ENCODE data around the gene NFKBIB.
A peak's percentile ranks its signal among the peaks of the same experiment; 100 is the strongest.
"Not testable (repeated sequence)": the region's sequence is repeated elsewhere in the genome, so short reads cannot be mapped to it uniquely, and the experiment has no call there.

Gene NFKBIB, protein sequence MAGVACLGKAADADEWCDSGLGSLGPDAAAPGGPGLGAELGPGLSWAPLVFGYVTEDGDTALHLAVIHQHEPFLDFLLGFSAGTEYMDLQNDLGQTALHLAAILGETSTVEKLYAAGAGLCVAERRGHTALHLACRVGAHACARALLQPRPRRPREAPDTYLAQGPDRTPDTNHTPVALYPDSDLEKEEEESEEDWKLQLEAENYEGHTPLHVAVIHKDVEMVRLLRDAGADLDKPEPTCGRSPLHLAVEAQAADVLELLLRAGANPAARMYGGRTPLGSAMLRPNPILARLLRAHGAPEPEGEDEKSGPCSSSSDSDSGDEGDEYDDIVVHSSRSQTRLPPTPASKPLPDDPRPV

DNA sequence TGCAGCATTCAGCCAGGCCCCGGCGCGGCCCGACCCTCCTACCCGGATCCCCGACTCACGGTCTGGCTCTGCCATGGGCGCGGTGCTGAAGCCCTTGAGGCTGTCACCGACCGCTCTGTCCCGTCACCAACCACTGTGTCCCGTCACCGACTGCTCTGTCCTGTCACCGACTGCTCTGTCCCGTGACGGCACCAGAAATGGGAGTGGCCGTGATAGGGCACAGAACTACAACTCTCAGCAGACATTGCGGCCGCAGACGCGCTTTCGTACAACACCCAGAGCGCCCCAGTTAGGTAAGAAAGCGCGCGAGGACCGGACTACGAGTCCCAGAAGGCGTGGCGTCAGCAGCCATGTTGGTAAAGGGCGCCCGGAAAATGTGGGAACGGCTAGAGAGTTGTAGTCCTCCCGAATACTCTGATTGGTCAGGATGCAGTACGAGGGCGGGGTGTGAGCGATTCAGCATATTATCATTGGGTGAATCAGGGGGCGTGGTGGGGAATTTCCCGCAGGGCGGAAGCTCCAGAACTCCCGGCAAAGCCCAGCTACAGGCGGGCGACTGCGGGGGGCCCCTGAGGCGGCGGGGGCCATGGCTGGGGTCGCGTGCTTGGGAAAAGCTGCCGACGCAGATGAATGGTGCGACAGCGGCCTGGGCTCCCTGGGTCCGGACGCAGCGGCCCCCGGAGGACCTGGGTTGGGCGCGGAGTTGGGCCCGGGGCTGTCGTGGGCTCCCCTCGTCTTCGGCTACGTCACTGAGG, at the start of gene NFKBIB, which contains the start of gene SIRT2:
TSS of gene NFKBIB (plus strand) at position 523 of the 755 bp plus-strand sequence. CDS start at position 587, 64 bp downstream.
TSS of gene SIRT2 (minus strand) at position 172 of the 755 bp plus-strand sequence. CDS start at position 75, 97 bp downstream.
- DNase-seq (ENCODE audit: low read depth in 4 of 4, low spot score in 1 of 4), result peak; percentile 91 to 98 (median 96)

DNA sequence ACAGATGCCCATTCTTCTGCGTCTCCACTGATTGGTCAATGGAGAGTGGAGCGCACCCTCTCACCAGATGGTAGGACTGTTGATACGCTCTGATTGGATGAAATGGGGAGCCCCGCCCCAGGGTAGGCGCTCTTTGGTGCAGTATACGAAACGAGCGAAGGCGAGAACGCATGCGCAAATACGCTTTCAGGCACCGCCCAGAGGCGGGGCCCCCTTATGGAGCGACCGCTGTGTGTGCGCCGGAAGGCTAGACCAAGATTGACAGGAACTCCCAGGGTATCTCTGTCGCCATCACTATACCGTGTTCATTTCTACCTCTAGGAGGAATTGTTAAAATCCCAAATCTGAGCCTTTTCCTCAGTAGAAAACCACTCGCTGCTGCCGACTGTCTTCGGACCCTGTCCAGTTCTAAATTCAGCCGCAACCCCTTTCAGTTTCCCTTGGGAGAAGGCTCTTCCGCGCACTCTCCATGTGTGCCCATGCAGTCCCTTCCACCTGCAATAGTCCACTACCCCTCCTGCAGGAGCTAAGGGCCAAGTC, 49.3 kb upstream of the NFKBIB start:
- peak in 3 of 4 experiments; percentile 91 to 98 (median 96) for DNase-seq (ENCODE audit: low read depth in 4 of 4, low spot score in 1 of 4)

DNA sequence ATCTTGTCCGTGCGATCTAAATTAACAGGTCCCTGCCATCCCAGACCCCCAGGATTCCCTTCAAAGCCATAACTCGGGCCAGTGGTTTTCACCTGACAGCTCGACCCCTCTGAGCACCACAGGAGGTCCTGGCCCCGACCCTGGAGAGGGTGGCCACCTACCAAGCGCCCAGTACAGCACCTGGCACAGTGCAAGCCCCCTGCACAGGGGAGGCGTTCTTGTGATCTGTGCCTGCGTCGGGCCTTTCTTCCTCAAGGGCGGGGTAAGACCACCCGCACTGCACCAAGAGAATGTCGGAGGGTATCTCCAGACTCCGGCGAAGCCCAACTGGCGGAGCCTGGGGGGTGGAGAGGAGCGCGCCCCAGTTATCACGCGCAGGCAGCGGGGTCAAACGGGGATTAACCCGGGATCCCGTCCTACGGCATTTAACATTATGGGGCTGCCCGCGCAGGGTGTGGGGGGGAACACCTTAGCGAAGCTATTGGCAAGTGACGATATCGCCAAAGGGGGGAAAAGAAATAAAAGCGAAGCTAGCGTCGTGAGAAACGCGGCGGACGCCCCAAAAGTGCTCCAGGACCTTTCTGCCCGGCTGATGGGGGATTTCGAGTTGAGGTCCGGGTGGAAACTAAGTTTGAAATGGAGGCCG, 48.7 kb upstream of the NFKBIB start:
- no peak for DNase-seq (ENCODE audit: low read depth in 4 of 4, low spot score in 1 of 4)

DNA sequence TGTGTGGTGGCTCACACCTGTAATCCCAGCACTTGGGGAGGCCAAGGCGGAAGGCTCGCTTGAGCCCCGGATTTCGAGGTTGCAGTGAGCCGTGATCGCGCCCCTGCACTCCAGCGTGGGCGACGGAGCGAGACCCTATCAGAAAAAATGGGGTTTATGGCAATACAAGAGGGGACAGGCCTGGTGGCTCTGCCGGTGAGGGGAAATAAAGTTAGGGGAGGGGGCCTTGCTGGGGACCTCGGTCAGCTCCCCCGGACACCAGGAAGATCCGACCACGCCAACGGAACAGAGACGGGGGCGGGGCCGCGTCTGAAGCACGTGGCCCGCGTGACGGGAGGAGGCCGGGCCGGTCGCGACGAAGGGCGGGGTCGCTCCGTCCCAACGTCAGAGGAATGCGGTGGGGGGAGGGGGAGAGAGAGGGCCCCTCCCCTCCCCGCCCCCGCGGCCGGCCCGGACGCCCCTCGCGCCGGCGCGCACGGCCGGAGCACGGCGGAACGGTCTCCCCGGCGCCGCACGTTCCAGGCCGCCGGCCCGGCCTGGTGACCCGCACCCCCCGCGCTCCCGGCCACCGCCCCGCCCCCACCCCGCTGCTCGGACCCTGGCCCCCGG, 48.0 kb upstream of the NFKBIB start:
- peak; percentile 83 to 91 (median 86) for DNase-seq (ENCODE audit: low read depth in 4 of 4, low spot score in 1 of 4)

DNA sequence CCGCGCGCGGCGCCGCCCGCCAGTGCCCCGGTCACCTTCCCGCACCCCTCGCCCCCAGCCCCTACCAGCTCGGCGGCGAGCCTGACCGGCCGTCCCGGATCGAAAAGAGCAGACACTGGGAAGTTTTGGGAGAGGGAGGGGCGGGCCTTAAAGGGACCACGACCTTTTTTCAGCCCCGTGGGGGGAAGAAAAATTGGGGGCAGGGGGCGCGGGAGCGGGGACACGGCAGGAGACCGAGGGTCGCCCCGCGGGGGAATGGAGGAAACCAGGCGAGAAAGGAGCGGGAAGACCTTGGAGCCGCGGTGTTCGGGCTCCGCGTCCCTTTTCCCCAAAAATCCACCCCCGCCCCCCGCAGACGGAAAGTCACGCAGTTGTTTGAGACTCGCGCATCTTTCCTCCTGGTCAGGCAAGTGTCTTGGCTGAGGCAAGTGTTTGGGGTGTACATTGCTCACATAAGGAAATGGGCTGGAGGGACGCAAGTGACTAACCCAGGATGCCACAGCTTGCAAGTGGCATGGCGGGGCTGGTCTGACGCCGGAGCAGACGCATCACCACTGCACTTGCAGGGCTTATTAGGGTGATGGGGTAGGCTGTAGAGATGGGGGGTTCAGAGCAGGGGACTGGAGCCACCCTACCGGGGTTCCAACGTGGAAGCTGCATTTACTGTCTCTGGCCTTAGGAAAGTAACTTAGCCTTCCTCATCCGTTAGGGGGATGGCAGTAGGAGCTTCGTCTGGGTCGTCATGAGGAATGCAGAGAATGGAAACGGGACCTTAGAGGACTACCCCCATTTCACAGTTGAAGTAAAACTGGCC, 47.3 kb upstream of the NFKBIB start:
- DNase-seq (ENCODE audit: low read depth in 4 of 4, low spot score in 1 of 4), result no peak

DNA sequence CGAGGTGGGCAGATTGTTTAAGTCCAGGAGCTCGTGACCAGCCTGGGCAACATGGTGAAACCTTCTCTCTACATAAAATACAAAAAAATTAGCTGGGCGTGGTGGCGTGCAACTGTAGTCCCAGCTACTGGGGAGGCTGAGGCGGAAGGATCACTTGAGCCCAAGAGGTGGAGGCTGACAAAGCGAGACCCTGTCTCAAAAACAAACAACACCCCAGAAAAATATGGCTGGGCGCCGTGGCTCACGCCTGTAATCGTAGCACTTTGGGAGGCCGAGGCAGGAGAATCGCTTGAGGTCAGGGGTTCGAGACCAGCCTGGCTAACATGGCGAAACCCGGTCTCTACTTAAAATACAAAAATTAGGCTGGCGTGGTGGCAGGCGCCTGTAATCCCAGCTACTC, 46.6 kb upstream of the NFKBIB start:
- no peak for DNase-seq (ENCODE audit: low read depth in 4 of 4, low spot score in 1 of 4)

DNA sequence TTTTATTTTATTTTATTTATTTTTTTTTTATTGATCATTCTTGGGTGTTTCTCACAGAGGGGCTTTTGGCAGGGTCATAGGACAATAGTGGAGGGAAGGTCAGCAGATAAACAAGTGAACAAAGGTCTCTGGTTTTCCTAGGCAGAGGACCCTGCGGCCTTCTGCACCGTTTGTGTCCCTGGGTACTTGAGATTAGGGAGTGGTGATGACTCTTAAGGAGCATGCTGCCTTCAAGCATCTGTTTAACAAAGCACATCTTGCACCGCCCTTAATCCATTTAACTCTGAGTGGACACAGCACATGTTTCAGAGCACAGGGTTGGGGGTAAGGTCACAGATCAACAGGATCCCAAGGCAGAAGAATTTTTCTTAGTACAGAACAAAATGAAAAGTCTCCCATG, 44.8 kb upstream of the NFKBIB start:
- not testable (repeated sequence) for DNase-seq (ENCODE audit: low read depth in 4 of 4, low spot score in 1 of 4)

DNA sequence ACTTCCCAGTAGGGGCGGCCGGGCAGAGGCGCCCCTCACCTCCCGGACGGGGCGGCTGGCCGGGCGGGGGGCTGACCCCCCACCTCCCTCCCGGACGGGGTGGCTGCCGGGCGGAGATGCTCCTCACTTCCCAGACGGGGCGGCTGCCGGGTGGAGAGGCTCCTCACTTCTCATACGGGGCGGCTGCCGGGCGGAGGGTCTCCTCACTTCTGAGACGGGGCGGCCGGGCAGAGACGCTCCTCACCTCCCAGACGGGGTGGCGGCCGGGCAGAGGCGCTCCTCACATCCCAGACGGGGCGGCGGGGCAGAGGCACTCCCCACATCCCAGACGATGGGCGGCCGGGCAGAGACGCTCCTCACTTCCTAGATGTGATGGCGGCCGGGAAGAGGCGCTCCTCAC, 44.0 kb upstream of the NFKBIB start:
- DNase-seq (ENCODE audit: low read depth in 4 of 4, low spot score in 1 of 4), result not testable (repeated sequence)

DNA sequence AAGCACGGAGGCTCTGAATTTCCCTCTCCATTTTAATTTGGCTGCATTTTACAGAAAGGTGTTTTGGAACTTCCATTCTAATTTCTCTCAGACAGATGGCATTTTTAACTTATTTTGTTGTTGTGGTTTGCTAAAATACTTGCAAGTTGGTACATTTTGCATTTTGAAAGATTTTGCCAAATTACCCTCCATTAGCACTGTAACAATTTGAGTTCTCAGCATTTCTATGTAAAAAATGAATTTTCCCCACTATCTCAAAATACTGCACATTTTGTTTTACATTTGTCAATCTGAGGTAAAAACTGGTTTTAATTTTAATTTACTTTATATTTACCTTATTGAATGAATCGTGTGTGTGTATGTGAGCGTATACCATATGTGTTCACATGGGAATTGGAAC, 43.0 kb upstream of the NFKBIB start:
- no peak for DNase-seq (ENCODE audit: low read depth in 4 of 4, low spot score in 1 of 4)

DNA sequence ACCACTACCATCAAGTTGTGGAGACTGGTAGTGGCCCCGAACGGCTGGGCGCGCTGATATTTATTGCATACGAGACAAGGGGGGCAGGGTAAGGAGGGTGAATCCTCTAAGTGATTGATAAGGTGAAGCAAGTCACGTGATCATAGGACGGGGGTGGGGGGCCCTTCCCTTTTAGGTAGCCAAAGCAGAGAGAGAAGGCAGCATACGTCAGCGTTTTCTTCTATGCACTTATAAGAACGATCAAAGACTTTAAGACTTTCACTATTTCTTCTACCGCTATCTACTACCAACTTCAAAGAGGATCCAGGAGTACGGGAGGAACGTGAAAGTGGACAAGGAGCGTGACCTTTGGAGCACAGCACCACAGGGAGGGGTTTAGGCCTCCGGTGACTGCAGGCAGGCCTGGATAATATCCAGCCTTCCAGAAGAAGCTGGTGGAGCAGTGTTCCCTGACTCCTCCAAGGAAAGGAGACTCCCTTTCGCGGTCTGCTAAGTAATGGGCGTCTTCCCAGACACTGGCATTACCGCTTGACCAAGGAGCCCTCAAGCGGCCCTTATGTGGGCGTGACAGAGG, 40.1 kb upstream of the NFKBIB start:
- not testable (repeated sequence) for DNase-seq (ENCODE audit: low read depth in 4 of 4, low spot score in 1 of 4)

DNA sequence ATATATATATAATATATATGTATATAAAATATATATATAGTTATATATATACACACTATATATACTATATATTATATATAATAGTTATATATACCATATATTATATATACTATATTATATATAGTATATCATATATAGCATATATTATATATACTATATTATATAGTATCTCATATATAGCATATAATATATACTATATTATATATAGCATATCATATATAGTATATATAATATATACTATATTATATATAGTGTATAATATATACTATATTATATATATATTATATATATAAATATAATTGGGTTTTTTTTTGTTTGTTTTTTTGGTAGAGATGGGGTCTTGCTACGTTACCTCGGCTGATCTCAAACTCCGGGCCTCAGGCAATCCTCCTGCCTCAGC, 38.4 kb upstream of the NFKBIB start:
- DNase-seq (ENCODE audit: low read depth in 4 of 4, low spot score in 1 of 4), result no peak

DNA sequence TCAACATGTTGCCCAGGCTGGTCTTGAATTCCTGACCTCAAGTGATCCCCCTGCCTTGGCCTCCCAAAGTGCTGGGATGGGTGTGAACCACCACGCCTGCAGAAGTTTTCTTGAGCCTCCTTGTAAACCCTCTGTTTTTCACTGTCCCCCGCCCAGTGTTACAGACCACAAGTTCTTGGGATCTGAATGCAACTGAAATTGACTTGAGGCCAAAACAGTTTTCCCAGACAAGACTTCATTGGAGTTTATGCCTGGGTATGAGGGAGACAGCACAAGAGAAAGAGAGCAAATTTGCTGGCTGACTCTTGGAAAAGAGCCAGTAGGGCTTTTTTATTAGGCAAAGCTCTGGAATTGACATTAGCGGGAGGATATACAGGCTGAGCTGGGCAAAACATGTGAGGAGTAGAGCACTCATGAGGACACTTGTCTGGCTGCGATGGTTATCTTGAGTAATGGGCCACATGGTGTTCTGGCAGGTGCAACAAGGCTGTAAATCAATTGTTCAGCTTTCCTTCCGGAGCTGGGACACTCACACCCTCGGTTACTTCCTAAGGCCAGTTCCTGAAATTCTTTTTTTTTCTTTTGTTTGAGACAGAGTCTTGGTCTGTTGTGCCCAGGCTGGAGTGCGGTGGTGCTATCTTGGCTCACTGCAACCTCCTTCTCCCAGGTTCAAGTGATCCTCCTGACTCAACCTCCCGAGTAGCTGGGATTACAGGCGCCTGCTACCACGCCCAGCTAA, 37.3 kb upstream of the NFKBIB start:
- no peak for DNase-seq (ENCODE audit: low read depth in 4 of 4, low spot score in 1 of 4)

DNA sequence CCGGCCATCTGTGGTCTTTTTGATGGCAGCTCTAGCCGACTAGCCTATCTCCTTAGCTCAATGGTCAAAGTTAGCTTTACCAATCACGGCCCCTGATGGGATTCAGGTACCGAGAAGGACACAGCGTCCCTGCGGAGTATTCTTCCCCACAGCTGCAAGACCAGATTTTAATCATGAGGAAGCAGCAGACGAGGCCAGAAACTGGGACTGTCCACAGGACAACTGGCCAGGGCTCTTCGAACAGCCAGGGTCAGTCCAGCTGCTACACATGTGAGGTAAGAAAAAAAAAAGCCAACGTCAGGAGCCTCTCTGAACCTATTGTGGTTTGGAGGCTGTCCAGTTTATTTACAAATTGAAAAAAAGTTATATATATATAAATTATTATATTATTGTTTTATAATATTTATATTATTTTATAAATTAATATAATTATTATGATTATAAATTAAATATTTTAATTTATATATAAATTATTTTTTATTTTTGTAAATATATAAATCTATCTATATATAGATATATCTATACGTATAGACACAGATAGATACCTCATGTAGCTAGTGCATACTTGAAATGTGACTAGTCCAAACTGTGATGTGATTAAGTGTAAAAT, 32.5 kb upstream of the NFKBIB start:
- no peak for DNase-seq (ENCODE audit: low read depth in 4 of 4, low spot score in 1 of 4)

DNA sequence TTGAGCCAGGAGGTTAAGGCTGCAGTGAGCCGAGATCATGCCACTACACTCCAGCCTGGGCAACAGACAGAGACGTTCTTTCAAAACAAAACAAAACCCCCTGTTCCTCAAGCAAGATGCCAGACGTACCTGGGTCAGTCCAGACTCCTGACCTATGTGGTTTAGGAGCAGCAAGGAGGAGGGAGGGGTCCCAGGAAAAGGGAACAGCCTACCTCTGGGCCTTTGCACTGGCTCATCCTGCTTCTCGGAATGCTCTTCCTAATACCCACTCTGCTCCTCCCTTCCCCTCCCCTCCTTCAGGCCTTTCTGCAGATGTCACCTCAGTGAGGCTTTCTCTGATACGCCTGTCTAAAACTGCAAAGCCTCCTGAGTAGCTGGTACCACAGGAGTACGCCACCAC, 31.2 kb upstream of the NFKBIB start:
- no peak for DNase-seq (ENCODE audit: low read depth in 4 of 4, low spot score in 1 of 4)

DNA sequence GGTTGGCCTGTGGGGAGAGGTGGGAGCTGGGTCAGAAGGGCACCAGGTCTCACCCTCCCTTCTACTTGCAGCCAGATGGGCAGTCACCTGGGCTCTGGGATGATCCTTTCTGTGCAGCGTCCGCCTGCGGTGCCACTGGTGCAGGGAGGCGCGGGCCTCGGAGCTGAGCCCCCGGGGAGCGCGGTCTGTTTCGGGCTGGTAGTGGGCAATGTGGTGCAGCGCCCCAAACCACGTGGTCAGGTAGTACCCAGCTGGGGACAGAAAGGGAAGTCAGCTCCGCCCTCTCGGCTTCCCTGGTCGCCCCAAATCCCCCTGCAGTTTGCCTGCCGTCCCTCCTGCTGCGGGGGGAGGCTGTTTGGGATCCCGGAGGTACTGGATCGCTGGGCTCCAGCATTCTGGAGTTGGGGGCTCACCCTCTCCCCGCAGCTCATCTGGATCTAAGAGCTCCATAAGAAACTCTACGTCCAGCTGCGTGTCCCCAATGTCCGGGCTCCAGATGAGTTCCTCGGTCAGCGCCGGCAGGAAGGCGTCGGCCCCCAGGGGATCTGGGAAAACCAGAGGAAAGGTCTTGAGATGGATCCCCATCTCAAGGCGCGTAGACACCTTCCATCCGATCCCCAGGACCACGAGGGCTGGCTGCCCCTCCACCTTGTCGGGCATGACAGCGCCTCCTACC, 30.5 kb upstream of the NFKBIB start:
- DNase-seq (ENCODE audit: low read depth in 4 of 4, low spot score in 1 of 4), result no peak

DNA sequence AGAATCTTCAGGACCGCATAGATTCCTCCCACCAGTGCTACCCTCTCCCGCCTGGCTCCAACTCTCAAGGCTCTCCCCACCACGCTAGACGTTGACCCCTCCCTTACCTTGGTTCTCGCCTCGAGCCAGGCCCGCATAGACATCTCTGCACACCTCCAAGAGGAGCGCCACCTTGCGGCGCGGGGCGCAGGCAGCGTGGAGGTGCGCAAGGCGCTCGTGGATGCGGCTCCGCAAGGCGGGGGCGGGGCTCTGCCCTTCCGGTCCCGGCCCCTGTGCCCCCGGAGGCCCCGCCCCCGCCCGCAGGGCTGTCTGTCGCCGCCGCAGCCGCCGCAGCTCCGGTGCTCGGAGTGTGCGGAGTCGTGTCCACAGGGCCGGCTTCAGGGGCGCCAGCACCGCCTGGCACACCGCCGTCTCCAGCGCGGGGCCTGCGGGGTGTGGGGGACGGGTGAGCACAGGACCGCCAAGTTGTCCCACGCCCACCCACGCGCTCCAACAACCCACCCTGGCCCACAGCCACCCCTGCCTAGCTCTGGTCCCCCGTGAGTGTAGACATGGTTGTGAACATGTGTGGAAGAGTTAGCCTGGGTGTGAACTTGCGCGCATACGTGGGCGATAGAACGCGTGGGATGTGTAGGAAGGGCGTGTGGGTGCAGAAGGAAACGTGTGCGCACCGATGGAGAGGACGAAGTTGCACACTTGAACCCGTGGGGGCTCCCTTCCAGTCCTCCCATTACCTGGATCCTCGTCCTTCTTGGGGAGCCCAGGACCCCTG, 29.7 kb upstream of the NFKBIB start:
- DNase-seq (ENCODE audit: low read depth in 4 of 4, low spot score in 1 of 4), result peak; percentile 73 to 91 (median 84)

DNA sequence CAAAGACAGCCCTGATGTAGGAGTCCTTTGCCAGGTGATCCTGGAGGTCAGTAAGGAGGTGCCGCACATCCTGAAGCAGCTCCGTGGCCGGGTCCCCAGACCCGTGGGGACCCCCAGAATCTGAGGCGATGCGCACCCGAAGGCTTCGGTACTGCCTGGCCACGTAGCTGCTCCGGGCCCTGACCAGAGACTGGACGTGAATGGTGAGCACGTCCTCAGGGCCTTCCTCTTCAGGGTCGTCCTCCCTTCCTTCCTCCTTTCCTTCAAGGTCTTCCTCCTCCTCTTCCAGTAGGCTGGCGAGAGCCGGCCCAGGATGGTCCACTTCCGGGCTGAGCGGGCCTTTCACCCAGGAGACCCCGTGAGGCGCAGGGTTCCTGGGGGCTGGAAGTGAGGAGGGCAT, 29.2 kb upstream of the NFKBIB start:
- no peak for DNase-seq (ENCODE audit: low read depth in 4 of 4, low spot score in 1 of 4)

Data from stimulated activated CD4-positive, alpha-beta T cell treated with anti-CD3 and anti-CD28 coated beads, Interleukin-1b, Interleukin-23, amount 100 ng/mL, for 24 hours (primary cell).